ENCODE results near the gene LARP4B.

LARP4B gene

GRCh38 chr10:829241-829640 is 102.3 kb downstream of the LARP4B start:
- no peak for TF ChIP-seq CTCF (IDR thresholded peaks at IDR 0.05; ENCODE audit: control extremely low read depth, extremely low read depth, low read depth, missing control alignments)
- POLR2A ChIA-PET, result no interaction called here
- no peak for DNase-seq (ENCODE audit: extremely low spot score)
- CTCF ChIA-PET, result interaction anchor here (1.1 to 4.3 kb wide), 3 partner anchors 10 to 12 kb away, joined by 3 to 18 read pairs (median 4); no protein-coding TSS in a partner anchor

GRCh38 chr10:828191-828590 is 103.3 kb downstream of the LARP4B start:
- DNase-seq (ENCODE audit: extremely low spot score), result no peak
- ChIA-PET POLR2A (no interaction called here), CTCF (interaction anchor here (0.8 to 4.3 kb wide), 2 partner anchors 13 to 264 kb away, joined by 3 to 18 read pairs; no protein-coding TSS in a partner anchor)
- TF ChIP-seq CTCF (IDR thresholded peaks at IDR 0.05; ENCODE audit: control extremely low read depth, extremely low read depth, low read depth, missing control alignments), result no peak

- DNase-seq (ENCODE audit: extremely low spot score), result no peak
- TF ChIP-seq CTCF (IDR thresholded peaks at IDR 0.05; ENCODE audit: control extremely low read depth, extremely low read depth, low read depth, missing control alignments), result no peak
- ChIA-PET CTCF (interaction anchor here (1.3 kb wide), 1 partner anchor 10 kb away, joined by 3 read pairs; no protein-coding TSS in a partner anchor), POLR2A (no interaction called here)
These were observed 106.6 kb downstream of the LARP4B start for GRCh38 chr10:824946-825345.

- TF ChIP-seq CTCF (IDR thresholded peaks at IDR 0.05; ENCODE audit: control extremely low read depth, extremely low read depth, low read depth, missing control alignments), result no peak
- CTCF ChIA-PET, result interaction anchor here (1.3 kb wide), 1 partner anchor 9 kb away, joined by 3 read pairs; no protein-coding TSS in a partner anchor
- no peak for DNase-seq (ENCODE audit: extremely low spot score)
- POLR2A ChIA-PET, result no interaction called here
These were observed 107.0 kb downstream of the LARP4B start for GRCh38 chr10:824497-824896.

- DNase-seq (ENCODE audit: extremely low spot score), result no peak
- ChIA-PET CTCF (interaction anchor here (1.0 kb wide), 1 partner anchor 17 kb away, joined by 3 read pairs; no protein-coding TSS in a partner anchor), POLR2A (no interaction called here)
- TF ChIP-seq CTCF (IDR thresholded peaks at IDR 0.05; ENCODE audit: control extremely low read depth, extremely low read depth, low read depth, missing control alignments), result no peak
These were observed 108.7 kb downstream of the LARP4B start for GRCh38 chr10:822661-823367.

GRCh38 chr10:822197-822596 is 109.3 kb downstream of the LARP4B start:
- DNase-seq (ENCODE audit: extremely low spot score), result no peak
- CTCF ChIA-PET, result interaction anchor here (1.0 kb wide), 1 partner anchor 17 kb away, joined by 3 read pairs; no protein-coding TSS in a partner anchor
- POLR2A ChIA-PET, result no interaction called here
- TF ChIP-seq CTCF (IDR thresholded peaks at IDR 0.05; ENCODE audit: control extremely low read depth, extremely low read depth, low read depth, missing control alignments), result no peak
